Measurements from ENCODE around the gene ADRM1.

DNA sequence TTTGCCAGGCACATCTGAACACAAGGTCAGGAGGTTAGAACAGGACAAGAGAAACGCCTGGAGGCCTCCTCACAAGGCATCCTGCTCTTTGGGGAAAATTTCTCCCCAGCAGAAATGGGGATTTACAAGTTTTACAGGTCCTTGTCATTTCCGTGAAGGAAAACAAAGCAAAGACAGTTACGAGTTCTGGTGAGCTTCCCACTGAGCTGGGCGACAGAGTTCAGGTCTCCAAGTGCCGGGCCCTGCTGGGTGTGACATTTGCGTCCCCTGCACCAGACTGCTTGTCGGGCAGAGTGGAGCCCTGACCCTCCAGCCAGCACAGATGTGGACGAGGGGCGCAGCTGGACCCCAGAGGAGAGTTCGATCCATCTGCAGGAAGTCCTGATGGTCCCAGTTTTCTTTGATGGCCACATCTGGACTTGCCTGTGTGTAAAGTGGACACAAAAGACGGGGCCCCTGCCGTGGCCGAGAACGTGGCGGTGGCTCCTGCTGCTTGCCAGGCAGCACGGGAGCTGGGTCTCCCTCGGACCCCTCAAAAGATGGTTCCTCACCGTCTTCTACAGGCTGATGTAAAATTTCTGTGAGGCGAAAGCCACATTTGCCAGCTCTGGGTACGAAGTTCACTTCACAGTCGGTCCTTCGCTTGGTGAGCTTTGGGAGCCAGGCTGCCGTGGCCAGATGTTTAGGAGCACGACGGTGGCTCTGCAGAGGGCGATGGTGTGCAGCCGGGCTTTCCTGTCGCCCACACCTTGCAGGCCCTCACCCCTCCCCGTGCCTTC, 5.2 kb upstream of the ADRM1 start:
- TF ChIP-seq, protein P1, sequence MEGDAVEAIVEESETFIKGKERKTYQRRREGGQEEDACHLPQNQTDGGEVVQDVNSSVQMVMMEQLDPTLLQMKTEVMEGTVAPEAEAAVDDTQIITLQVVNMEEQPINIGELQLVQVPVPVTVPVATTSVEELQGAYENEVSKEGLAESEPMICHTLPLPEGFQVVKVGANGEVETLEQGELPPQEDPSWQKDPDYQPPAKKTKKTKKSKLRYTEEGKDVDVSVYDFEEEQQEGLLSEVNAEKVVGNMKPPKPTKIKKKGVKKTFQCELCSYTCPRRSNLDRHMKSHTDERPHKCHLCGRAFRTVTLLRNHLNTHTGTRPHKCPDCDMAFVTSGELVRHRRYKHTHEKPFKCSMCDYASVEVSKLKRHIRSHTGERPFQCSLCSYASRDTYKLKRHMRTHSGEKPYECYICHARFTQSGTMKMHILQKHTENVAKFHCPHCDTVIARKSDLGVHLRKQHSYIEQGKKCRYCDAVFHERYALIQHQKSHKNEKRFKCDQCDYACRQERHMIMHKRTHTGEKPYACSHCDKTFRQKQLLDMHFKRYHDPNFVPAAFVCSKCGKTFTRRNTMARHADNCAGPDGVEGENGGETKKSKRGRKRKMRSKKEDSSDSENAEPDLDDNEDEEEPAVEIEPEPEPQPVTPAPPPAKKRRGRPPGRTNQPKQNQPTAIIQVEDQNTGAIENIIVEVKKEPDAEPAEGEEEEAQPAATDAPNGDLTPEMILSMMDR (conservative IDR thresholded peaks at IDR 0.05; ENCODE audit: low read length), result no peak
- no peak for TF ChIP-seq EZH2phosphoT487 (IDR thresholded peaks at IDR 0.05; ENCODE audit: borderline replicate concordance, low read depth, low read length)

Measured in OCI-LY7 (cell line).